H1 (cell line): ENCODE data around the gene BZW2. TPM values are rescaled to one million over a fixed set of nuclear protein-coding genes. Genes with fewer than 3 reads are reported as not detected.

Source experiments
- CTCF ChIA-PET: fragments of 300-600 bp; sonication (Branson Sonifier 250); formaldehyde crosslinking; loops from one replicate; lab custom pipeline; 2021; ENCODE audit not compliant: partially characterized antibody; lab: Charles Lee
- POLR2A ChIA-PET: fragments of 300-600 bp; sonication (Branson Sonifier 250); formaldehyde crosslinking; loops from one replicate; lab custom pipeline; 2021; ENCODE audit warnings: inconsistent platforms; ENCODE audit not compliant: partially characterized antibody; lab: Charles Lee
- DNase-seq, 2 experiments: peaks; one replicate each; pipeline versions ENCODE4 v3.0.0 to v3.0.0-alpha.2; 2010 to 2022; ENCODE audit warnings: low spot score in 2 of 2, low read depth in 1 of 2, mixed read lengths in 1 of 2
- FAIRE-seq: peaks from 2 replicates; lab custom pipeline; 2011; peaks lifted over from hg19 to GRCh38; lab: Jason Lieb, UNC
- H2AFZ ChIP-seq: 2 replicates; pipeline ENCODE4 v1.8.1; 2012; ENCODE audit warnings: low read length, inconsistent platforms
- H2AK5ac ChIP-seq: 2 replicates; pipeline ENCODE4 v1.6.1; 2013; ENCODE audit warnings: low read depth, low read length
- H2BK120ac ChIP-seq: replicated peaks from 2 replicates; pipeline ENCODE3; 2013; ENCODE audit warnings: low read depth, low read length, inconsistent platforms
- H2BK12ac ChIP-seq: 2 replicates; pipeline ENCODE4 v1.6.1; 2013; ENCODE audit warnings: low read depth, low read length
- H2BK15ac ChIP-seq: 2 replicates; pipeline ENCODE4 v1.6.1; 2013; ENCODE audit warnings: low read length
- H2BK20ac ChIP-seq: 2 replicates; pipeline ENCODE4 v1.6.1; 2013; ENCODE audit warnings: low read length
- H2BK5ac ChIP-seq: 2 replicates; pipeline ENCODE4 v1.6.1; 2013; ENCODE audit warnings: low read depth, low read length
- H3K14ac ChIP-seq: 2 replicates; pipeline ENCODE4 v1.6.1; 2013; ENCODE audit warnings: inconsistent platforms; ENCODE audit not compliant: insufficient read length
- H3K18ac ChIP-seq: 2 replicates; pipeline ENCODE4 v1.6.1; 2013; ENCODE audit warnings: low read length; ENCODE audit errors: extremely low read depth
- H3K23ac ChIP-seq: 2 replicates; pipeline ENCODE4 v1.6.1; 2013; ENCODE audit warnings: inconsistent platforms; ENCODE audit not compliant: insufficient read length
- H3K23me2 ChIP-seq: 2 replicates; pipeline ENCODE4 v1.6.1; 2013; ENCODE audit warnings: low read depth, low read length
- H3K27ac ChIP-seq: 2 replicates; pipeline ENCODE4 v1.6.1; 2011; ENCODE audit warnings: low read depth, low read length, inconsistent platforms
- H3K27me3 ChIP-seq, 4 experiments: replicated peaks in 1 of 4; 1 replicate in 1 of 4; 2 replicates in 3 of 4; pipeline versions ENCODE4 v1.6.1 to v1.8.1; 2011 to 2013; ENCODE audit warnings: low read length in 3 of 4, mild to moderate bottlenecking in 3 of 4, inconsistent platforms in 2 of 4, mixed read lengths in 2 of 4, moderate library complexity in 1 of 4; ENCODE audit not compliant: control insufficient read depth in 3 of 4, insufficient read depth in 3 of 4; ENCODE audit errors: extremely low read depth in 1 of 4
- H3K36me3 ChIP-seq, 4 experiments: 2 replicates each; pipeline versions ENCODE4 v1.6.1 to v1.8.1; 2011 to 2013; ENCODE audit warnings: mild to moderate bottlenecking in 4 of 4, low read length in 3 of 4, moderate library complexity in 2 of 4, control low read depth in 1 of 4, inconsistent platforms in 1 of 4; ENCODE audit not compliant: insufficient read depth in 4 of 4, control insufficient read depth in 2 of 4
- H3K4ac ChIP-seq: replicated peaks from 2 replicates; pipeline ENCODE3; 2013; ENCODE audit warnings: low read length, low read depth, mixed read lengths, inconsistent platforms; ENCODE audit not compliant: insufficient read length
- H3K4me1 ChIP-seq, 4 experiments: replicated peaks in 1 of 4; 1 replicate in 1 of 4; 2 replicates in 3 of 4; pipeline versions ENCODE4 v1.6.1 to v1.8.1; 2011 to 2013; ENCODE audit warnings: low read length in 3 of 4, inconsistent platforms in 2 of 4, mixed read lengths in 1 of 4; ENCODE audit not compliant: insufficient read depth in 4 of 4, control insufficient read depth in 3 of 4
- H3K4me2 ChIP-seq, 2 experiments: 2 replicates each; pipeline versions ENCODE4 v1.6.1 to v1.8.1; 2011 to 2013; ENCODE audit warnings: low read depth in 2 of 2, low read length in 2 of 2, control low read depth in 1 of 2, inconsistent platforms in 1 of 2, mild to moderate bottlenecking in 1 of 2; ENCODE audit not compliant: insufficient read depth in 1 of 2
- H3K4me3 ChIP-seq, 4 experiments: fragments of 200-600, 300-600 bp in 1 of 4; sonication (generic), shearing (Covaris generic), sonication (Bioruptor Twin) in 1 of 4; 2 replicates each; pipeline versions ENCODE4 v1.5.1 to v1.8.1; 2011 to 2016; ENCODE audit warnings: low read length in 4 of 4, low read depth in 3 of 4, control low read depth in 2 of 4, inconsistent platforms in 2 of 4, mild to moderate bottlenecking in 2 of 4, mixed read lengths in 1 of 4, moderate library complexity in 1 of 4; ENCODE audit not compliant: insufficient read depth in 2 of 4; ENCODE audit errors: extremely low read depth in 1 of 4
- H3K56ac ChIP-seq: replicated peaks from 2 replicates; pipeline ENCODE3; 2013; ENCODE audit warnings: low read depth, mild to moderate bottlenecking, mixed read lengths, low read length, inconsistent platforms; ENCODE audit not compliant: insufficient read length
- H3K79me1 ChIP-seq: 2 replicates; pipeline ENCODE4 v1.6.1; 2013; ENCODE audit warnings: low read depth, low read length, control low read depth
- H3K79me2 ChIP-seq, 2 experiments: 2 replicates each; pipeline versions ENCODE4 v1.6.1 to v1.8.1; 2012 to 2013; ENCODE audit warnings: low read length in 2 of 2, mild to moderate bottlenecking in 2 of 2, inconsistent platforms in 1 of 2; ENCODE audit not compliant: insufficient read depth in 2 of 2, control insufficient read depth in 1 of 2
- H3K9ac ChIP-seq, 4 experiments: replicated peaks in 1 of 4; 1 replicate in 1 of 4; 2 replicates in 3 of 4; pipeline versions ENCODE4 v1.6.1 to v1.8.1; 2011 to 2013; ENCODE audit warnings: low read depth in 3 of 4, low read length in 3 of 4, control low read depth in 2 of 4, mild to moderate bottlenecking in 2 of 4, moderate library complexity in 2 of 4, inconsistent platforms in 1 of 4; ENCODE audit errors: extremely low read depth in 1 of 4
- H3K9me3 ChIP-seq, 2 experiments: 2 replicates each; pipeline versions ENCODE4 v1.6.1 to v1.8.1; 2012 to 2013; ENCODE audit warnings: mild to moderate bottlenecking in 2 of 2, moderate library complexity in 2 of 2, control low read depth in 1 of 2, inconsistent platforms in 1 of 2, low read depth in 1 of 2, low read length in 1 of 2, mixed read lengths in 1 of 2; ENCODE audit not compliant: insufficient read depth in 2 of 2
- H4K20me1 ChIP-seq, 2 experiments: replicated peaks in 1 of 2; 2 replicates each; pipeline versions ENCODE3 to v1.8.1; 2011 to 2013; ENCODE audit warnings: inconsistent platforms in 2 of 2, low read length in 2 of 2, mild to moderate bottlenecking in 1 of 2; ENCODE audit not compliant: insufficient read depth in 2 of 2, control insufficient read depth in 1 of 2
- H4K5ac ChIP-seq: 2 replicates; pipeline ENCODE4 v1.6.1; 2013; ENCODE audit warnings: low read length, low read depth, mixed read lengths, inconsistent platforms; ENCODE audit not compliant: insufficient read length
- H4K8ac ChIP-seq: 2 replicates; pipeline ENCODE4 v1.8.0; 2013; ENCODE audit warnings: mild to moderate bottlenecking, moderate library complexity, low read length, inconsistent platforms; ENCODE audit not compliant: insufficient read depth; ENCODE audit errors: extremely low read depth
- H4K91ac ChIP-seq: replicated peaks from 2 replicates; pipeline ENCODE3; 2013; ENCODE audit warnings: low read length, mixed read lengths, inconsistent platforms; ENCODE audit not compliant: insufficient read length
- BRCA1 ChIP-seq: IDR thresholded peaks from 2 replicates; pipeline ENCODE4 v1.6.1; 2012; ENCODE audit warnings: low read depth, low read length, improper control_type of control experiment
- CBX8 ChIP-seq: fragments of 300-800, 300-1000 bp; sonication (generic); IDR thresholded peaks from 2 replicates; pipeline ENCODE4 v1.7.1; 2016; ENCODE audit warnings: low read depth, low read length, borderline replicate concordance
- CTBP2 ChIP-seq: IDR thresholded peaks from 2 replicates; pipeline ENCODE4 v1.7.0; 2011; ENCODE audit warnings: borderline replicate concordance, mild to moderate bottlenecking, moderate library complexity, mixed read lengths, low read length; ENCODE audit not compliant: insufficient read depth, insufficient read length
- JUND ChIP-seq: IDR thresholded peaks from 2 replicates; pipeline ENCODE4 v1.6.1; 2011; ENCODE audit warnings: mild to moderate bottlenecking, improper control_type of control experiment, low read length
- SAP30 ChIP-seq: fragments of 300-600 bp; sonication (generic); IDR thresholded peaks from 2 replicates; pipeline ENCODE4 v1.7.1; 2012; ENCODE audit warnings: low read length, moderate library complexity, mild to moderate bottlenecking, inconsistent platforms; ENCODE audit not compliant: insufficient read depth, insufficient replicate concordance
- TCF12 ChIP-seq: IDR thresholded peaks from 2 replicates; pipeline ENCODE4 v1.6.1; 2011; ENCODE audit warnings: low read depth, mild to moderate bottlenecking, low read length
- WGBS, 2 experiments: shearing (Covaris generic) in 1 of 2; methylation state at CpG; one replicate each; pipeline versions ENCODE4 v1.1.6 to v1.1.7; 2013 to 2015; ENCODE audit warnings: low lambda C conversion rate in 2 of 2, mixed read lengths in 2 of 2, inconsistent platforms in 1 of 2, low coverage in 1 of 2, missing lambda C conversion rate in 1 of 2; ENCODE audit not compliant: insufficient replicate concordance in 2 of 2, insufficient coverage in 1 of 2, insufficient read length in 1 of 2; ENCODE audit errors: extremely low coverage in 1 of 2, missing lambda C conversion rate in 1 of 2; 5-methylcytosine and 5-hydroxymethylcytosine counted together
- polyA plus RNA-seq, 7 experiments: library from polyadenylated mRNA; depleted of rRNA in 3 of 7; stranded (reverse) in 5 of 7; unstranded in 2 of 7; fragments of >200 nt in 5 of 7; fragments of 200-250 nt in 2 of 7; gene quantifications; 1 replicate in 5 of 7; 2 replicates in 1 of 7; 4 replicates in 1 of 7; pipeline versions ENCODE4 v1.2.1 to v1.2.3, GENCODE V29; 2011 to 2013; ENCODE audit warnings: missing spikeins in 2 of 7, mixed read lengths in 2 of 7
- total RNA-seq: library from RNA; stranded (reverse); fragmentation: NEBNext Ultra II Directional; extraction: Animal tissue kit (Norgen Biotek cat#: 25700); gene quantifications from 2 replicates; pipeline ENCODE4 v1.2.1, GENCODE V29; 2021
- TF ChIP-seq, protein P1 (sequence below): IDR thresholded peaks from 2 replicates; pipeline ENCODE4 v1.6.1; 2012; ENCODE audit warnings: low read length, inconsistent platforms

BZW2 gene
- total and polyA plus RNA-seq, 2 of the 8 experiments (the other 6 are each of a cell fraction or from before 2014, with no cell fraction given): 32.3 to 103 TPM

DNA sequence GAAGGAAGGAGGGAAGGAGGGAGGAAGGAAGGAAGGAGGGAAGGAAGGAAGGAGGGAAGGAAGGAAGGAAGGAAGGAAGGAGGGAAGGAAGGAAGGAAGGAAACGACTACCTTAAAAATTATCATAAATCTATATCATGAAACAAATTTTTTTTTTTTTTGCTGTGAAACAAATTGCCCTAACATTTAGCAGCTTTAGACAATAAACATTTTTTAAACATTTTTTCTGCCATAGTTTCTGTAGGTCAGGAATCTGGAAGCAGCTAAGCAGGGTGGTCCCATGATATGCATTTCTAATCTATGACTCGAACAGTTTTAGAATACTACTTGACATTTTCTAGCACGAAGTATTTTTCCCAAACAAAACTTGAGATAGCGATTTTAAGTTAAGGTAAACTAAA, 64.7 kb downstream of the BZW2 start:
- no peak overlapping the region for H2BK20ac ChIP-seq
- no peak overlapping the region for H3K23ac ChIP-seq
- no peak overlapping the region for H3K14ac ChIP-seq
- POLR2A ChIA-PET: no interaction called here
- H3K79me2 ChIP-seq: no peaks in the 10 kb centered on the region
- 95% methylated on average over 3 of the region's 4 CpGs; no CpG with 5 or more reads in 1 of the 2 experiments for WGBS, 2 experiments
- no peaks in the 10 kb centered on the region for H3K9me3 ChIP-seq
- no peaks in the 10 kb centered on the region; the same call in 1 of the 2 replicates for H3K23me2 ChIP-seq
- H4K5ac ChIP-seq: no peak overlapping the region
- H2AFZ ChIP-seq: no peak overlapping the region
- H2BK5ac ChIP-seq: no peak overlapping the region
- no peak overlapping the region for H2AK5ac ChIP-seq
- H3K27ac ChIP-seq: no peak overlapping the region
- DNase-seq (no peak), FAIRE-seq (no peak)
- H3K56ac ChIP-seq: no peak overlapping the region
- no peak overlapping the region for H3K4ac ChIP-seq
- no peak overlapping the region for H4K8ac ChIP-seq
- no peaks in the 10 kb centered on the region for H4K20me1 ChIP-seq
- no peak overlapping the region for H2BK15ac ChIP-seq
- no peak overlapping the region for H2BK12ac ChIP-seq
- H3K9ac ChIP-seq: no peak overlapping the region
- no peak overlapping the region for H3K18ac ChIP-seq
- no peak overlapping the region for H3K4me3 ChIP-seq
- peaks cover 0 to 1% (median 0%) of the 10 kb centered on the region in 4 experiments; a peak in 1 of 7 replicates for H3K27me3 ChIP-seq
- no peak overlapping the region for H4K91ac ChIP-seq
- TF ChIP-seq BRCA1: no peak
- no peak for TF ChIP-seq JUND
- TF ChIP-seq CBX8: no peak
- TF ChIP-seq SAP30: no peak
- TF ChIP-seq, protein P1, sequence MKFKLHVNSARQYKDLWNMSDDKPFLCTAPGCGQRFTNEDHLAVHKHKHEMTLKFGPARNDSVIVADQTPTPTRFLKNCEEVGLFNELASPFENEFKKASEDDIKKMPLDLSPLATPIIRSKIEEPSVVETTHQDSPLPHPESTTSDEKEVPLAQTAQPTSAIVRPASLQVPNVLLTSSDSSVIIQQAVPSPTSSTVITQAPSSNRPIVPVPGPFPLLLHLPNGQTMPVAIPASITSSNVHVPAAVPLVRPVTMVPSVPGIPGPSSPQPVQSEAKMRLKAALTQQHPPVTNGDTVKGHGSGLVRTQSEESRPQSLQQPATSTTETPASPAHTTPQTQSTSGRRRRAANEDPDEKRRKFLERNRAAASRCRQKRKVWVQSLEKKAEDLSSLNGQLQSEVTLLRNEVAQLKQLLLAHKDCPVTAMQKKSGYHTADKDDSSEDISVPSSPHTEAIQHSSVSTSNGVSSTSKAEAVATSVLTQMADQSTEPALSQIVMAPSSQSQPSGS: no peak
- no peak for TF ChIP-seq TCF12
- TF ChIP-seq CTBP2: no peak
- H3K36me3 ChIP-seq: peaks cover 4 to 9% (median 6%) of the 10 kb centered on the region in 4 experiments; a peak in 6 of 8 replicates
- CTCF ChIA-PET: no interaction called here
- H3K79me1 ChIP-seq: no peaks in the 10 kb centered on the region
- no peak overlapping the region for H3K4me2 ChIP-seq
- peaks cover 0 to 2% (median 0%) of the 10 kb centered on the region in 4 experiments; a peak in 1 of 7 replicates for H3K4me1 ChIP-seq
- H2BK120ac ChIP-seq: no peak overlapping the region
